GM12878 (cell line): Measurements from ENCODE around the gene RPRML. TPM values are rescaled to one million over a fixed set of nuclear protein-coding genes. Genes with fewer than 3 reads are reported as not detected.

Experiments
- ATAC-seq: fragments of 200-7000 bp; cut with Tn5 transposase; 3 replicates; pipeline ENCODE4 v1.9.1; 2020; ENCODE audit warnings: mild to moderate bottlenecking, moderate library complexity
- BruUV-seq: library from RNA; stranded (reverse); fragments of 400-500 nt; replicated peaks from 2 replicates; lab custom pipeline; 2021; lab: Mats Ljungman, UMichigan
- CTCF ChIA-PET: fragments of 300-600 bp; sonication (Branson Sonifier 250); formaldehyde crosslinking; extraction: SDS; loops from one replicate; lab custom pipeline; 2021; ENCODE audit warnings: inconsistent platforms; lab: Yijun Ruan, JAX
- POLR2A ChIA-PET: fragments of 350-600 bp; formaldehyde crosslinking; extraction: SDS; loops from one replicate; lab custom pipeline; 2021; ENCODE audit warnings: inconsistent platforms; lab: Charles Lee
- RAD21 ChIA-PET: fragments of 300-600 bp; sonication (Branson Sonifier 250); formaldehyde crosslinking; loops from one replicate; lab custom pipeline; 2023; ENCODE audit warnings: antibody characterized with exemption; ENCODE audit not compliant: unreplicated experiment; lab: Charles Lee
- SMC1A ChIA-PET: fragments of 300-600 bp; sonication (Branson Sonifier 250); formaldehyde crosslinking; loops from one replicate; lab custom pipeline; 2023; ENCODE audit not compliant: unreplicated experiment, uncharacterized antibody; lab: Charles Lee
- DNase-seq: peaks from one replicate; pipeline ENCODE4 v3.0.0-alpha.2; 2011; ENCODE audit warnings: low read depth, low spot score
- FAIRE-seq: peaks from 3 replicates; lab custom pipeline; 2011; peaks lifted over from hg19 to GRCh38; lab: Jason Lieb, UNC
- H2AFZ ChIP-seq: 2 replicates; pipeline ENCODE4 v1.6.0; 2011; ENCODE audit warnings: low read depth, low read length, control low read depth; ENCODE audit not compliant: control insufficient read depth
- H3K27ac ChIP-seq: 2 replicates; pipeline ENCODE4 v1.5.1; 2011; ENCODE audit warnings: control low read depth; ENCODE audit not compliant: control insufficient read depth, insufficient read depth
- H3K27me3 ChIP-seq, 2 experiments: replicated peaks in 1 of 2; 2 replicates each; pipeline versions ENCODE4 v1.6.0 to v1.6.1; 2011; ENCODE audit warnings: low read length in 1 of 2; ENCODE audit not compliant: control insufficient read depth in 2 of 2, insufficient read depth in 2 of 2
- H3K36me3 ChIP-seq, 2 experiments: 2 replicates each; pipeline ENCODE4 v1.5.1; 2011; ENCODE audit warnings: low read length in 1 of 2; ENCODE audit not compliant: control insufficient read depth in 2 of 2, insufficient read depth in 2 of 2
- H3K4me1 ChIP-seq: 2 replicates; pipeline ENCODE4 v1.6.1; 2011; ENCODE audit warnings: mild to moderate bottlenecking, low read length, moderate library complexity, mixed read lengths; ENCODE audit not compliant: control insufficient read depth, insufficient read depth
- H3K4me2 ChIP-seq: 2 replicates; pipeline ENCODE4 v1.6.0; 2011; ENCODE audit warnings: control low read depth; ENCODE audit not compliant: control insufficient read depth, insufficient read depth
- H3K4me3 ChIP-seq: fragments of 200-600 bp; sonication (generic); 2 replicates; pipeline ENCODE4 v1.5.1; 2016
- H3K79me2 ChIP-seq: 2 replicates; pipeline ENCODE4 v1.6.0; 2011; ENCODE audit warnings: low read length; ENCODE audit not compliant: control insufficient read depth, insufficient read depth
- H3K9ac ChIP-seq: 2 replicates; pipeline ENCODE4 v1.8.0; 2011; ENCODE audit warnings: low read length, control low read depth, mixed read lengths; ENCODE audit not compliant: control insufficient read depth, insufficient read depth
- H3K9me3 ChIP-seq: replicated peaks from 3 replicates; pipeline ENCODE4 v1.5.1; 2011; ENCODE audit warnings: mild to moderate bottlenecking, low read length; ENCODE audit not compliant: control insufficient read depth, insufficient read depth
- H4K20me1 ChIP-seq: 2 replicates; pipeline ENCODE4 v1.6.0; 2011; ENCODE audit not compliant: control insufficient read depth, insufficient read depth
- BACH1 ChIP-seq: fragments of 450-650 bp; IDR thresholded peaks from 2 replicates; pipeline ENCODE4 v1.6.1; 2017; ENCODE audit warnings: mild to moderate bottlenecking, borderline replicate concordance
- BCLAF1 ChIP-seq: fragments of 450-650 bp; IDR thresholded peaks from 2 replicates; pipeline ENCODE4 v1.6.1; 2017; ENCODE audit warnings: antibody characterized with exemption, mild to moderate bottlenecking, moderate library complexity
- CBX3 ChIP-seq: fragments of 200-600 bp; sonication (generic); IDR thresholded peaks from 2 replicates; pipeline ENCODE4 v1.6.1; 2016; ENCODE audit warnings: low read depth, borderline replicate concordance
- CHD2 ChIP-seq: IDR thresholded peaks from 2 replicates; pipeline ENCODE4 v1.6.1; 2011; ENCODE audit warnings: low read depth, low read length, improper control_type of control experiment, borderline replicate concordance
- EGR1 ChIP-seq, 2 experiments: IDR thresholded peaks; 1 replicate in 1 of 2; 2 replicates in 1 of 2; pipeline ENCODE4 v1.6.1; 2011 to 2012; ENCODE audit warnings: low read depth in 2 of 2, low read length in 2 of 2, borderline replicate concordance in 1 of 2, mild to moderate bottlenecking in 1 of 2, moderate library complexity in 1 of 2
- EZH2 ChIP-seq: IDR thresholded peaks from 2 replicates; pipeline ENCODE4 v1.6.1; 2012; ENCODE audit warnings: low read depth, mild to moderate bottlenecking, control low read depth, inconsistent platforms, low read length, borderline replicate concordance; ENCODE audit not compliant: control insufficient read depth
- FOXM1 ChIP-seq: IDR thresholded peaks from 2 replicates; pipeline ENCODE4 v1.6.1; 2012; ENCODE audit warnings: low read depth, mild to moderate bottlenecking, inconsistent platforms, low read length, moderate library complexity
- IKZF1 ChIP-seq: fragments of 450-650 bp; conservative IDR thresholded peaks from 2 replicates; pipeline ENCODE4 v1.6.1; 2017; ENCODE audit warnings: antibody characterized with exemption, mild to moderate bottlenecking
- IKZF2 ChIP-seq, 2 experiments: fragments of 450-650 bp; IDR thresholded peaks; 2 replicates each; pipeline ENCODE4 v1.6.1; 2017; ENCODE audit warnings: mild to moderate bottlenecking in 2 of 2, moderate library complexity in 2 of 2
- JUND ChIP-seq: IDR thresholded peaks from 2 replicates; pipeline ENCODE4 v1.6.1; 2012; ENCODE audit warnings: low read depth, mild to moderate bottlenecking, low read length, improper control_type of control experiment, moderate library complexity
- MLLT1 ChIP-seq: fragments of 450-650 bp; IDR thresholded peaks from 2 replicates; pipeline ENCODE4 v1.6.1; 2016; ENCODE audit warnings: mild to moderate bottlenecking
- RUNX3 ChIP-seq: IDR thresholded peaks from 2 replicates; pipeline ENCODE4 v1.6.1; 2012; ENCODE audit warnings: low read length, inconsistent platforms
- SRF ChIP-seq, 2 experiments: IDR thresholded peaks; 2 replicates each; pipeline ENCODE4 v1.6.1; 2011; ENCODE audit warnings: low read depth in 2 of 2, low read length in 2 of 2, mild to moderate bottlenecking in 1 of 2, moderate library complexity in 1 of 2
- TCF7 ChIP-seq: IDR thresholded peaks from 2 replicates; pipeline ENCODE4 v1.6.1; 2014; ENCODE audit warnings: antibody characterized with exemption, borderline replicate concordance
- WGBS: methylation state at CpG from one replicate; pipeline ENCODE4 v1.1.6; 2016; ENCODE audit warnings: low lambda C conversion rate; ENCODE audit not compliant: insufficient replicate concordance, insufficient coverage; ENCODE audit errors: missing lambda C conversion rate; 5-methylcytosine and 5-hydroxymethylcytosine counted together
- in situ Hi-C: fragments of 300-500 bp; cut with MboI; formaldehyde crosslinking; loops from 9 replicates; pipeline ENCODE4 v1.14.3; 2018; ENCODE audit warnings: mixed read lengths
- intact Hi-C: fragments of 100-400 bp; cut with micrococcal nuclease; formaldehyde crosslinking; loops from one replicate; pipeline ENCODE4 v1.14.2; 2022; ENCODE audit not compliant: unreplicated experiment
- polyA plus RNA-seq, 11 experiments: library from polyadenylated mRNA; depleted of rRNA in 4 of 11; unstranded in 6 of 11; stranded (reverse) in 5 of 11; fragments of >200 nt; fragmentation: Nextera tagmentation in 4 of 11; fragmentation: Illumina TruSeq in 1 of 11; extraction: Ambion mirVana in 4 of 11; extraction: Trizol in 1 of 11; gene quantifications; 1 replicate in 1 of 11; 2 replicates in 10 of 11; pipeline versions ENCODE4 v1.2.1 to v1.2.3, GENCODE V29; 2011 to 2016; ENCODE audit warnings: inconsistent platforms in 2 of 11, missing spikeins in 2 of 11, low read depth in 1 of 11
- total RNA-seq, 4 experiments: library from RNA; depleted of rRNA in 3 of 4; stranded (reverse); fragments of >200 nt in 3 of 4; fragmentation: Illumina TruSeq in 1 of 4; extraction: Trizol in 1 of 4; gene quantifications; 2 replicates each; pipeline versions ENCODE4 v1.2.1 to v1.2.3, GENCODE V29; 2013 to 2021
- TF ChIP-seq, protein P1 (sequence below): IDR thresholded peaks from 2 replicates; pipeline ENCODE4 v1.6.1; 2011; ENCODE audit warnings: low read depth, mild to moderate bottlenecking, low read length, moderate library complexity, borderline replicate concordance; ENCODE audit errors: extremely low read depth

Gene RPRML
- total and polyA plus RNA-seq, 10 of the 15 experiments (the other 5 are each of a cell fraction or from before 2014, with no cell fraction given), result not detected

DNA sequence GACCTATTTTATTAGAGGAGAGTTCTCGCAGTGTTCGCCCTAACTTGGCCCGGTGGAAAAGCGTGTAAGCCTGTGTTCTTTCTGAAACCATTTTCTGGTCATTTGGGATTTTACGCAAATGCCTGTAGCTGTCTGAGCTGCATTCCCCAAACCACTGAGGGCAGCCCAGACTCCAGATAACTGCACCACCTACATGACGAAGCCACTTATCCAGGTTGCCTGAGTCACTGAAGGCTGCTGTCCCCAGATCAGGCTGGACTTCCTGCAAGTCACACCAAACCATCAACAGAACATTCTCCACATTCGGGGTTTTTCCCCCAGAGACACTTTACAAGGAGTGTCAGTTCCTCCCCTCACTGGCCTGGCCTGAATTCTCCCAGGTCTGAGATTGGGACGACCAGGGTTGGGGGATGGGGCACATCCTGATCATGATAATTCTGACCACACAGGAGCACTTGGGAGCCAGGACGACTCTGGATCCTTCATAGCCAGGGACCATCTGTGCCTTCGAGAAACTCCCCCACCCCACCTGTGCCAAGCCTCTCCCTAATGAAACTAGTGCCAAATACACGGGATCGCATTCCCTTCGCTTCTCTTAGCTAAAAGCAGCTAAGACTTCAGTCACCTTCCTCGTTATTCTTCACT lies 2.3 kb downstream of the RPRML start (continued):
- TF ChIP-seq, protein P1, sequence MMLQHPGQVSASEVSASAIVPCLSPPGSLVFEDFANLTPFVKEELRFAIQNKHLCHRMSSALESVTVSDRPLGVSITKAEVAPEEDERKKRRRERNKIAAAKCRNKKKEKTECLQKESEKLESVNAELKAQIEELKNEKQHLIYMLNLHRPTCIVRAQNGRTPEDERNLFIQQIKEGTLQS, result no peak
- TF ChIP-seq BCLAF1 (no peak), EZH2 (no peak), RUNX3 (no peak), IKZF2 (IDR thresholded peaks at IDR 0.05) (no peak), FOXM1 (no peak)

GRCh38 chr17:46975287-46975686 lies 3.8 kb downstream of the RPRML start:
- no peak overlapping the region for H2AFZ ChIP-seq
- no peaks in the 10 kb centered on the region for H3K79me2 ChIP-seq
- no peak overlapping the region for H3K9ac ChIP-seq
- no peak for ATAC-seq
- H4K20me1 ChIP-seq, result no peaks in the 10 kb centered on the region
- no peak for TF ChIP-seq JUND
- no peak for TF ChIP-seq IKZF1
- no peak for TF ChIP-seq EGR1 (IDR thresholded peaks at IDR 0.05; ENCODE audit: borderline replicate concordance in 1 of 2, low read depth in 2 of 2, low read length in 2 of 2)
- TF ChIP-seq CBX3, result no peak
- TF ChIP-seq MLLT1, result no peak
- no peak for TF ChIP-seq BACH1
- no peak for TF ChIP-seq CHD2
- no peak for TF ChIP-seq SRF (IDR thresholded peaks at IDR 0.05; ENCODE audit: low read depth in 2 of 2, low read length in 2 of 2)
- no peak for TF ChIP-seq TCF7
- no peak overlapping the region for H3K4me3 ChIP-seq
- ChIA-PET SMC1A (no interaction called here), CTCF (no interaction called here), POLR2A (no interaction called here), RAD21 (no interaction called here)
- WGBS, result 61% methylated on average over 4 of the region's 4 CpGs
- no peak overlapping the region for H3K27ac ChIP-seq
- H3K36me3 ChIP-seq, result no peaks in the 10 kb centered on the region
- peaks cover 5 to 23% of the 10 kb centered on the region in 2 experiments for H3K27me3 ChIP-seq
- DNase-seq, result no peak
- in situ Hi-C loops, result no loop called here
- no peaks in the 10 kb centered on the region for H3K4me1 ChIP-seq
- no peak for FAIRE-seq
- intact Hi-C loops, result no loop called here
- H3K9me3 ChIP-seq, result no peaks in the 10 kb centered on the region
- H3K4me2 ChIP-seq, result no peak overlapping the region
- BruUV-seq, result no TSS peak
